GM23248 (cell line): ENCODE data around the gene NACC2.

ENCODE experiments used
- EZH2 ChIP-seq: fragments of 200-600 bp; sonication (generic); IDR thresholded peaks from 2 replicates; pipeline ENCODE4 v1.6.1; 2018; ENCODE audit warnings: antibody characterized with exemption, mild to moderate bottlenecking; ENCODE audit not compliant: insufficient read depth, poor library complexity, severe bottlenecking
- EZH2phosphoT487 ChIP-seq: fragments of 200-600 bp; sonication (generic); IDR thresholded peaks from 2 replicates; pipeline ENCODE4 v1.6.1; 2018; ENCODE audit warnings: antibody characterized with exemption, moderate library complexity, mild to moderate bottlenecking, low read depth; ENCODE audit not compliant: insufficient read depth

DNA sequence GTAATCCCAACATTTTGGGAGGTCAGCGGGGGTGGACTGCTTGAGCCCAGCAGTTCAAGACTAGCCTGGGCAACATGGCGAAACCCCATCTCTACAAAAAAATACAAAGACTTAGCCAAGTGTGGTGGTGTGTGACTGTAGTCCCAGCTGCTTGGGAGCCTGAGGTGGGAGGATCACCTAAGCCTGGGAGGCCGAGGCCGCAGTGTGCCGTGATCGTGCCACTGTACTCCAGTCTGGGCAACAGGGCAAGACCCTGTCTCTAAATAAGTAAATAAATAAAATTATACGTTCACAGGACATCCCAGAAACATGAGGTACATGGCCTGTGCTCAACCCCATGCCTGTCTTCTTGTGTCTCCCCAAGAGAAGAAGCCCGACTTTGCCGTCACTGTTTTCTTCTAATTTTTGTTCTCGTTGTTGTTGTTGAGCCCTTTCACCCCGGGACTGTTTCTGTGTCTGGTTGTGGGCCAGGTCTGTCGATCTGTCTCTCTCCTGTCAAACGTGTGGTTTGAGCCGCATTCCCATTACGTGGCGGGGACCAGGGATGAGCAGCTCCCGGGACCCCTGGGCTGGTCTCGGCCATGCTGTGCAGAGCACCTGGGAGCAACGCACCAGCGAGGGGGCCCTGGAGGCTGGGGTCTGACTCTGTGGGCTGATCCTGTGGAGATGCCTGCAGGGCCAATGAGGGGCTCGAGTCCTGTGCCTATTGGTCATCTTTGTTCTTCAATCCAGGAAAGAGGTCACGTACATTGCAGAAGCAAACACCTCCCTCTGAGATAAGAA lies 32.2 kb downstream of the NACC2 start:
- TF ChIP-seq EZH2 (no peak), EZH2phosphoT487 (no peak)
